HG02938 (cell line): ENCODE measurements around the gene KLHL11.
"Not testable (repeated sequence)": the region's sequence is repeated elsewhere in the genome, so short reads cannot be mapped to it uniquely, and the experiment has no call there.

Experiments
- ATAC-seq: cut with Tn5 transposase; IDR thresholded peaks from one replicate; pipeline ENCODE4 v1.9.1; 2021; ENCODE audit warnings: mild to moderate bottlenecking, moderate library complexity; ENCODE audit not compliant: unreplicated experiment

KLHL11 gene

DNA sequence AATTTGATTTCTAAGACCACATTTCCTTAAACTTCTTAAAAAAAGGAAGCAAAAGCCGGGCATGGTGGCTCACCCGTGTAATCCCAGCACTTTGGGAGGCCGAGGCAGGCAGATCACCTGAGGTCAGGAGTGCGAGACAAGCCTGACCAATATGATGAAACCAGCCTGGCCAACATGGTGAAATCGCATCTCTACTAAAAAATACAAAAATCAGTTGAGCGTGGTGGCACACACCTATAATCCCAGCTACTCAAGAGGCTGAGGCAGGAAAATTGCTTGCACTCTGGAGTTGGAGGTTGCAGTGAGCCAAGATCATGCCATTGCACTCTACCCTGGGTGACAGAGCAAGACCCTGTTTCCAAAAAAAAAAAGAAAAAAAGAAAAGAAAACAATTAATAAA, 24.4 kb downstream of the KLHL11 start:
- ATAC-seq: not testable (repeated sequence)

DNA sequence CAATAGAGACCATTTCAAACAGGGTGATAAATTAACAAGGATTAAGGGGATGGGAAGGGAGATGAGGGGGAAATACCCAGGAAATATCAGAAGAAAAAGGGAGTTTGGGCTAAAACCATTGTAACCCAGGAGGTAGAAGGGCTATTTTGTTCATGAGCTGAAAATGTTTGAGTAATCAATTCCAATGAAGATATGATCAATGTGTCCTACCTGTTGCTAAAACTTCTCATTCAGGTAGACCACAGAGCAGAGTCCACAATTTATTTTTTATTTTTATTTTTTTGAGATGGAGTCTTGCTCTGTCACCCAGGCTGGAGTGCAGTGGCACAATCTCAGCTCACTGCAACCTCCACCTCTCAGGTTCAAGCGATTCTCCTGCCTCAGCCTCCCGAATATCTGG, 25.8 kb downstream of the KLHL11 start:
- ATAC-seq: not testable (repeated sequence)

DNA sequence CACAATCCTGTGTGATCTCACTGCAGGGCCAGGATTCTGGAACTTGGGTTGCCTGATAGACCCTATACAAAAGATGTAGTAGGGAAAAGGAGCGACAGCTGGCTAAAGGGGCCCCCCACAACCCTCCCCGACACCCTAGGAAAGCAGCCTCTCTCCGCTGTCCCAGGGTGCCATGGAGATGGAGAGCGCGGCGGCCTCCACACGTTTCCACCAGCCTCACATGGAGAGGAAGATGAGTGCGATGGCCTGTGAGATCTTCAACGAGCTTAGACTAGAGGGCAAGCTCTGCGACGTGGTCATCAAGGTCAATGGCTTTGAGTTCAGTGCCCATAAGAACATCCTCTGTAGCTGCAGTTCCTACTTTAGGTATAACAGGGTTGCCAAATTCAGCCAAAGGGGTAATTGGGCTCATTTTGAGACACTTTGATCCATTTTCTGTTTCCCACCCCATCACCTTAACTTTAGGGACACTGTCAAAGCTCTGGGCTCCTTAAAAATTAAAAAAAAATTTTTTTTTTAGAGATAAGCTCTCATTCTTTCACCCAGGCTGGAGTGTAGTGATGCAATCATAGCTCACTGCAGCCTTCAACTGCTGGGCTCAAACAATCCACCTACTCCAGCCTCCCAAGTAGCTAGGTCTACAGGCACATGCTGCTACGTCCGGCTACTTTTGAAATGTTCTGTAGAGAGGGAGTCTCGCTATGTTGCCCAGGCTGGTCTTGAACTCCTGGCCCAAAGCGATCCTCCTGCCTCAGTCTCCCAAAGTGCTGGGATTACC, 27.3 kb downstream of the KLHL11 start, which contains the start of gene KLHL10:
Gene KLHL10, plus strand, starts transcription at position 65 of the 778 bp plus-strand sequence. Its CDS starts 108 bp downstream, at position 173.
- ATAC-seq: no peak

DNA sequence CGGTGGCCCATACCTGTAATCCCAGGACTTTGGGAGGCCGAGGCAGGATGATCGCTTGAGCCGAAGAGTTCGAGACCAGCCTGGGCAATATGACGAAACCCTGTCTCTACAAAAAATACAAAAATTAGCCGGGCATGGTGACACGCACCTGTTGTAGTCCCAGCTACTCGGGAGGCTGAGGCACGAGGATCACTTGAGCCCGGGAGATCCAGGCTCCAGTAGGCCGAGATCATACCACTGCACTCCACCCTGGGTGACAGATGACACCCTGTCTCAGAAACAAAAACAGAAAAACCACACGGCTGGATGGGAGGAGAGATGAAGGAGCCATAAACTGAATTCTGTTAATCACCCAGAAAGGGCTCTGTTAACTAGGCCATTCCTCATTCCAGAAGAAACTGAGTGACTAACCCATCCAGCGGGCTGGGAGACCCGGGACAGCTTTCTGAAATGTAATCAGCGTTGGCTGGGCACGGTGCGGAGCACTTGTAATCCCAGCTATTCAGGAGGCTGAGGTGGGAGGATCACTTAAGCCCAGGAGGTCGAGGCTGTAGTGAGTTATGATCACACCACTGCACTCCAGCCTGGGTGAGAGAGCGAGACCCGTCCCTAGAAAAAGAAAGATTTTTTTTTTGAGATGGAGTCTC, 28.6 kb downstream of the KLHL11 start:
- ATAC-seq: no peak

DNA sequence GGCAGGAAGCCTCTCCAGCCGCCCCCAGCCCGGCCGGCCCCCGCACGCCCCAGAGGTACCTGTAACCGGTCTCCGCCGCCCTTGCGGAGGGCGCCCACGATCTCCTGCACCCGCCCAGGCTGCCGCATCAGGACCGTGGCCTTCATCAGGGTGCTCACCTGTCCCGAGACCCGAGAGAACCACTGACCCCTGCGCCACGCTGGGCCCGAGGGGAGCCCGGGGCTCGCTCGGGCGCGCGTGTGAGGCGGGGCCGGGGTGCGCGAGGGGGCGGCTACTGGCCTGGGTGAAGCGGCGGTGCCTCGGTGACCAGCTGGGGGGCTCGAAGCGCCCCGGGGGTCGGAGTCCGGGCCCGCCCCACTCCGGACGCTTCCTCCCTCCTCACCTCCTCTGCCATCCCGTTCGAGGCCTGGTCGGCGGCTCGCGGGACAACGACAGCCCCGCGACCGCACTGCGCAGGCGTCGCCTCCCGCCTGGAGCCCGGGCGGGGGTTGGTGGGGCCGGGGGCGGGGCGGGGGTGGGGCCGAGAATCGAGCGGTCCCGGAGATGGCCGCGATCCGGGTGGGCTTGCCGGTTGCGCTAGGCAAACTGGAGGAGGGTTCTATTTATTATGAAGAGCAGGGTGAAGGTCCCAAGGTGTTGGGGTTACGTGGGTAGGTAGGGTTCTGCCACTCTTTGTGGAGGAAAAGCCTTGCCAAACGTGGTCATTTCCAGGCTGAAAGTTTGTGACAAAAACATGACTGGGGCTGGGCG, 29.2 kb downstream of the KLHL11 start, which contains the start of gene NT5C3B:
Gene NT5C3B, minus strand, starts transcription at position 433 of the 750 bp plus-strand sequence. Its CDS starts 39 bp downstream, at position 394.
- no peak for ATAC-seq

DNA sequence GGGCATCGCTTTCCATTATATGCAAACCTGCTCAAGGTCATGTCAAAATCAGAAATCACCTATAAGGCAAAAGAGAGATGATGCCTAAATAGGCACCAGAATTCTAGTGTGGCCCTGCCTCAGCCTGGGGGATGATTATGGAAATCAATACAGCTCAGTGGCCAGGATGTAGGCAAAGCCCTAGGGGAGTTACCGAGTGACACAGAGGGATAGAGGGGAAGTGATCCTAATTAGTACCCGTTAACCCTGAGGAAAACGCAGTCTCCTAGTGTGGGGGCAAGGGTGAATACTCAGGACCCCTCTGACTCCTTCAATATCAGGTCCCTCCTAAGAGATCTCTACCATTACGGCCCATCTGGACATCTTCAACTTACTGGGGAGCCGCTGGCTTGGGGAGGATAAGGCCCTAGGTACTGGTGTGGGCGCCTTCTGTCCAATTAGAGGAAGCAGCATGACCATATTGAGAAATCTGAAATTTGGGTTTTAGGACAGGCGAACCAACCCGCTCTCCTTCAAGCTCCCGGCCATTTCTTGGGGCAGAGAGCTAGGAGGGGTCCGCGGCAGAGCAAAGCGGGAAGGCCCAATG, 29.9 kb downstream of the KLHL11 start:
- ATAC-seq: no peak

DNA sequence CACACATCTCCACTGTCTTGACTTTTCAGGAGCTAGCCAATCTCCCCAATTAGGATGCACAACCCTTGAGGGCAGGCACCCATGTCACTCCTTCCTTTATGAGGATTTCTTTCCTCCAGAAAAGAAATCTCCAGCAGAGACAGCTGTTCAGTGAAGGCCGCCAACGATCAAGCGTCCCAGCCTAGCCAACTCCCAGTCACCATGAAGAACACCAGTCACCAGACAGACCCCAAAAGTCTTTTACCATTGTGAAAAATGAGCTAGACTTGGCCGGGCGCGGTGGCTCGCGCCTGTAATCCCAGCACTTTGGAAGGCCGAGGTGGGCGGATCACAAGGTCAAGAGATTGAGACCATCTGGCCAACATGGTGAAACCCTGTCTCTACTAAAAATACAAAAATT, 35.3 kb downstream of the KLHL11 start:
- ATAC-seq: not testable (repeated sequence)

DNA sequence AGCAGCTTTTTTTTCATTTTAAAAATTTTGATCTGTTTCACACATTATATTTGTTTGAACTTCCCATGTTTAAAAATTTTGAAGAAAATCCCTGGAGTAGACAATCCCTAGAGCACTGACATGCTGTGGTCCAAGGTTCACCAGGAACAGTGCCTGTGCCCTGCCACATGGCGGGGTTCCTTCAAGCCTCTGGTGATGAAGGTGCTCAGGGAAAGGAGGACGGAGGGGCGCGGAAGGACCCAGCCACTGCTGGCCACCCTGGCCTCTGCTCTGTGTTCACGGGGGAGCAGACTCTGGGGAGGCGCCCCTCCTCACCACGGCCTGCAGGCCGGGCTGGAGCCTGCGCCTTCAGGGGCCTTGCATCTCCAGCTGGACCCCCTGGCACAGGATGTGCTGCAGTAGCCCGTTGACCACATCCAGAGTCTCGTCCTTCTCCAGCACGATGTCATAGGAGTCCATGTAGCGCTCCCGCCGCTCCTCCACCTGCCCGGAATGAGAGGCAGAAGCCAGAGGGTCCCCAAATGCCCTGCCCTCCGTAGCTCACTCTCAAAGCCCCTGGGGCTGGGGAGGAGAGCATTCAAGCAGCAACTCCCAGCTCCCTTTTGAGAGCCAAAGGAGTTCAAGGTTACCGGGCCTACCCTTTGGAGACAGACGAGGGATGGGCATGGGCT, 39.9 kb downstream of the KLHL11 start:
- ATAC-seq: no peak

DNA sequence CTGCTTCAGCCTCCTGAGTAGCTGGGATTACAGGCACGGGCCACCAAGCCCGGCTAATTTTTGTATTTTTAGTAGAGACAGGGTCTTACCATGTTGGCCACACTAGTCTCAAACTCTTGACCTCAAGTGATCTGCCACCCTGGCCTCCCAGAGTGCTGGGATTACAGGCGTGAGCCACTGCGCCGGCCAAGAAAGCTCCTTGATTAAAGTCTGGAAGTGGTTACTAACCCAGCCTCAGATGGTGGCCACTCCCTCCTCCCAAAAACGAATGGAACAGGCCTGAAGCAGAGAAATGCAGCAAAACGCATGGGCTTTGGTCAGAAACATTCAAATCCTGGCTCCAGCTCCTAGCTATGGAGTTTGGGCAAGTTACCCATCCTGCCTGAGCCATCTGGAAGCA, 41.1 kb downstream of the KLHL11 start:
- ATAC-seq: no peak

DNA sequence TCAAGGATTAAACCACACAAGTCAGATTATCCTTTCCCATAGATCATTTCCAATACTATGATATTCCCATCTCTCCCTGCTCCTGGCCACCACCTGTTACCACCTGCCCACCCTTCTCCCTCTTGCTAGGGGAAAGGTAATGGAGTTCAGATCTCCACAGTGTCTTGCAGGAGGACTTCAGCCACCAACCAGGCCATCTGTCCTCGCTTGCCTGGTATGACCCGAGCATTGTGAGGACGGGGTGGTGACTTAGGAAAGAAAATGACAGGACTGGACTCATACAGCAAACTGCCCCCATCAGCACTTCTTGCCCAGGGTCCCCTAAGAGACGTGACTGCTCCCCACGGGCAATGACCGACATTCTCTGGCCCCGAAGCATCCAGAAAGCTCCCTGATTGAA, 41.6 kb downstream of the KLHL11 start:
- no peak for ATAC-seq

DNA sequence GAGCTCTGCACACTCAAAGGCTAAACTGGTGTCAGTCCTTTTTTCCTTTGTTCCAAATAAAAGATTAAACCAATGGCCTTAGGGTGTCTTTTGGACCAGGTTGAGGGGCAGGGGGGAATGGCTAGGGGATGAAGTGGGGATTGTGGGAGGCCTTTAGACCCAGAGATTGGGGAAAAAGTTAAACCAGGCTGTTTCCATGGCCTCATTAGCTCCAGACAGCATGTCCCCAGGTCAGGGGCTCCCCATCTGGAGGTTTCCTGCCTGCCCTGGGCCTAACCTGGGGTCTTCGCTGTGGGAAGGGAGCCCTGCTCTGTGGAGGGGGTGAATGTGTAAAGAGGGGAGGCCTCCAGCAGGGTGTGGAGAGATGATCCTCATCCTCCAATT, 42.1 kb downstream of the KLHL11 start:
- no peak for ATAC-seq

DNA sequence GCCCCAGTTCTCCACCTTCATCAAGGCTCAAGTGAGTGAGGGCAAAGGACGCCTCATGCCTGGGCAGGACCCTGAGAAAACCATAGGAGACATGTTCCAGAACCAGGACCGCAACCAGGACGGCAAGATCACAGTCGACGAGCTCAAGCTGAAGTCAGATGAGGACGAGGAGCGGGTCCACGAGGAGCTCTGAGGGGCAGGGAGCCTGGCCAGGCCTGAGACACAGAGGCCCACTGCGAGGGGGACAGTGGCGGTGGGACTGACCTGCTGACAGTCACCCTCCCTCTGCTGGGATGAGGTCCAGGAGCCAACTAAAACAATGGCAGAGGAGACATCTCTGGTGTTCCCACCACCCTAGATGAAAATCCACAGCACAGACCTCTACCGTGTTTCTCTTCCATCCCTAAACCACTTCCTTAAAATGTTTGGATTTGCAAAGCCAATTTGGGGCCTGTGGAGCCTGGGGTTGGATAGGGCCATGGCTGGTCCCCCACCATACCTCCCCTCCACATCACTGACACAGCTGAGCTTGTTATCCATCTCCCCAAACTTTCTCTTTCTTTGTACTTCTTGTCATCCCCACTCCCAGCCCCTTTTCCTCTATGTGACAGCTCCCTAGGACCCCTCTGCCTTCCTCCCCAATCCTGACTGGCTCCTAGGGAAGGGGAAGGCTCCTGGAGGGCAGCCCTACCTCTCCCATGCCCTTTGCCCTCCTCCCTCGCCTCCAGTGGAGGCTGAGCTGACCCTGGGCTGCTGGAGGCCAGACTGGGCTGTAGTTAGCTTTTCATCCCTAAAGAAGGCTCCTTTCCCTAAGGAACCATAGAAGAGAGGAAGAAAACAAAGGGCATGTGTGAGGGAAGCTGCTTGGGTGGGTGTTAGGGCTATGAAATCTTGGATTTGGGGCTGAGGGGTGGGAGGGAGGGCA, 42.7 kb downstream of the KLHL11 start:
- no peak for ATAC-seq

DNA sequence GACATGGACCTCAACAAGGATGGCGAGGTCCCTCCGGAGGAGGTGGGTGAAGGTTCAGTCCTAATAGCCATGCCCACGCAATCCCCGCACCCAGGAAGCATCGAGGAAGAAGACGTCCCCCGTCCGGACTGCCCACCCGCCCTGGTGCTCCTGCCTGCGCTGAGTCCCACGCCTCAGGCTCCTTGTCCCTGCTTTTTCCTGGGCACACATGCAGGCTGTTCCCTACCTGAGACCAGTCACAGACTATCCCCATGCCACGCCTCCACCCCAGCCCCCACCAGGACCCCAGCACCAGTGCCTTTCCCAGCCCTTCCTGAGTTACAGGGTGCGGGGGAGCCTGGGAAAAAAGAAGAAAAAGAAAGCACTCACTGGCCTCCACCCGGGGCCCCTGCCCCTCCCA, 43.4 kb downstream of the KLHL11 start:
- ATAC-seq: no peak

DNA sequence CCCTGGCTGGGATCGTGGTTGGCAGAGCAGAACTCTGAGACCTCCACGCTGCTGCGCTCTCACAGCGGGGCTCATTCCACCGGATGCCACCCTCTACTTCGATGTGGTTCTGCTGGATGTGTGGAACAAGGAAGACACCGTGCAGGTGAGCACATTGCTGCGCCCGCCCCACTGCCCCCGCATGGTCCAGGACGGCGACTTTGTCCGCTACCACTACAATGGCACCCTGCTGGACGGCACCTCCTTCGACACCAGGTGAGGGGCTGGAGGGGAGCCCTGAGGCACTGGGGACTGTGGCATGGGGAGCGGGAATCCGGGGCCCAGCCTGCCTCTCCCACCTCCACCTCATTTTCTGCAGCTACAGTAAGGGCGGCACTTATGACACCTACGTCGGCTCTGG, 47.2 kb downstream of the KLHL11 start:
- no peak for ATAC-seq

DNA sequence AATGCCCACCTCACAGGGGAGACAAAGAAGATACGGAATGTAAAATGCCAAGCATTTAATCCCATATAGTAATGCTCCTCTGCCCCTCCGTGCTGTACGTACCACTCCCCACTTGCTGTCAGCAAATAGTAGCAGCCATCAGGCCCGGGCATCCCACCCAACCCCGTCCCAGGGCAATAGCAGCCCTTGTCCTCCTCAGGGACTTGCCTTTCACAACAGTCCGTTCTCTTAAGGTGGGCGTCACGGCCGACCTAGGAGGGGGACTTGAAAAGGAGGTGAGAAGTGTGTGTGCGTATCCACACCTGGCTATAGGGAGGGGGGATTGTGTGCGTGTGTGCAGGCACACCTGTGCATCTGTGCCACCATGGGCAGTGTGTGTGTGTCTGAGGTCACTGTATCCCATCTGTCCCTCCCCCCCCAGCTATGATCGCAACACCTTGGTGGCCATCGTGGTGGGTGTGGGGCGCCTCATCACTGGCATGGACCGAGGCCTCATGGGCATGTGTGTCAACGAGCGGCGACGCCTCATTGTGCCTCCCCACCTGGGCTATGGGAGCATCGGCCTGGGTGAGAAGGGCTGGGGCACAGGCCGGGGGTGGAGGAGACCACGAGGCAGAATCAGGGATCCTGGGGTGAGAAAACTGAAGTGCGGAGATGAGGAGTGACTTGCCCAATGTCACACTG, 48.4 kb downstream of the KLHL11 start:
- ATAC-seq: no peak

DNA sequence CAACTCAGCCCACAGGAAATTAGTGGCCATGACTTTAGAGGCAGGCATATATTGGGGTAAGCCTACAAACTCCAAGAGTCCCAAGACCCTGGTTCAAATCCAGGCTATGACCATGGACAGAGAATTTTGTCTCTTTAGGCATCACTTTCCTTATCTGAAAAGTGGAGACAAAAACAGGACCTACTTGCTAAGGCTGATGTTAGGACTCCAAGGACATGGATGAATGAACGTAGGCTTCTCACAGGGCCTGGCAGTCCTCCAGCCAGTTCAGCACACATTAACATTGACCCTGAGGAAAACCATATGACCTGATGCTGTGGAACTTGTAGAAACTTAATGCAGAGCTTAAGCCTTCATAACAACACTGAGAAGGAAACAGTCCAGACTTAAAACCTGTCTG, 51.0 kb downstream of the KLHL11 start:
- ATAC-seq: no peak

DNA sequence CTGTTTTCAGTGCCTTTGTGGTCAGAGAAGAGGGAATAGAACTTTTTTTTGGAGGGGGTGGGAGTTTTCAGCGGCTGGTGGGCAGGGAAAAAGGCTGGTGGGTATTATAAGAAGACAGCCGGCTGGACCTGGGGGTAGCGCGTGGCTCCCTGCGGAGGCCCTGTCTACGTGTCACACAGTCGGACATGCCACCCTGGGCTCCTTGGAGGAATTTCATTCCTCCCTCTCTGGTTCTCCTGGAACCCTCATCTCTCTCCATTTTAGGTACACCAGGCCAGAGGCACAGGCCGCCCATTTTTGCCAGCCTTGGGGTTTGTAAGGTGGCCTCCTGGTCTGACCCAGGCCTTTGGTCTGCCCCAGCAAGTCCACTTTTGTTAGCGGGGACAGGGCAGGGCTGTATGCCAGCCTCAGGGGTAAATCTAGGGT, 51.5 kb downstream of the KLHL11 start:
- ATAC-seq: no peak

DNA sequence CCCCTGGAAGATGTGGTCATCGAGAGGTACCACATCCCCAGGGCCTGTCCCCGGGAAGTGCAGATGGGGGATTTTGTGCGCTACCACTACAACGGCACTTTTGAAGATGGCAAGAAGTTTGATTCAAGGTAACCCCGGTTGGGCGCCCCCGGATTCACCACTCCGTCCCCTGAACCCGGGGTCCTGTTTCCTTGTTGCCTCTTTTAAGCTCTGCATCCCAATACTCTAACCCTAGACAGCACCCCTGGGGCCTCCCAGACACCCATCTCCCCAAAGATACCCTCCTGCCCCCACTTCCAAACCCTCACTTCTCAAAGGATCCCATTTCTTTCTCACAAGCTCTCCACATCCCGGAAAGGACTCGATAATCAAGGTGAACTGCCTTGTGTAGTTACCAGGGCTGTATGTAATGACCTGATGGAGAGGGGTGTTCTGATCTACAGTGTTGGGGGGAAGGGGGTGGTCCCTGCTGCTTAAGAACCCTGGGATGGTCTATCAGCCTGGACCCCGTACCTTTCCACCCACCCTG, 52.0 kb downstream of the KLHL11 start:
- no peak for ATAC-seq
